HG03378 (cell line): Measurements from ENCODE around the gene FSD2.
"Not testable (repeated sequence)": the region's sequence is repeated elsewhere in the genome, so short reads cannot be mapped to it uniquely, and the experiment has no call there.

Experiments
- ATAC-seq: cut with Tn5 transposase; IDR thresholded peaks from one replicate; pipeline ENCODE4 v1.9.1; 2021; ENCODE audit warnings: mild to moderate bottlenecking, moderate library complexity; ENCODE audit not compliant: unreplicated experiment

The FSD2 gene

GRCh38 chr15:82798531-82799166, 7.2 kb downstream of the FSD2 start:
- ATAC-seq: no peak

GRCh38 chr15:82798104-82798503, 7.8 kb downstream of the FSD2 start:
- ATAC-seq: no peak

- ATAC-seq: no peak
Observed at GRCh38 chr15:82793737-82794136, 12.1 kb downstream of the FSD2 start.

- no peak for ATAC-seq
Observed at GRCh38 chr15:82792068-82792467, 13.8 kb downstream of the FSD2 start.

- ATAC-seq: no peak
Observed at GRCh38 chr15:82790321-82790720, 15.5 kb downstream of the FSD2 start.

GRCh38 chr15:82789491-82789890, 16.4 kb downstream of the FSD2 start:
- no peak for ATAC-seq

- ATAC-seq: no peak
Observed at GRCh38 chr15:82788496-82788895, 17.4 kb downstream of the FSD2 start.

GRCh38 chr15:82781349-82781748, 24.5 kb downstream of the FSD2 start:
- ATAC-seq: no peak

- ATAC-seq: no peak
Observed at GRCh38 chr15:82778755-82779154, 27.1 kb downstream of the FSD2 start.

- no peak for ATAC-seq
Observed at GRCh38 chr15:82774496-82774895, 31.4 kb downstream of the FSD2 start.

GRCh38 chr15:82771789-82772607, 33.9 kb downstream of the FSD2 start:
- no peak for ATAC-seq

- no peak for ATAC-seq
Observed at GRCh38 chr15:82768414-82769054, 37.3 kb downstream of the FSD2 start.

- ATAC-seq: no peak
Observed at GRCh38 chr15:82767163-82767829, 38.6 kb downstream of the FSD2 start.

- not testable (repeated sequence) for ATAC-seq
Observed at GRCh38 chr15:82766201-82766600, 39.7 kb downstream of the FSD2 start.

- no peak for ATAC-seq
Observed at GRCh38 chr15:82764740-82765139, 41.1 kb downstream of the FSD2 start.

GRCh38 chr15:82764117-82764490, 41.8 kb downstream of the FSD2 start:
- ATAC-seq: no peak

- no peak for ATAC-seq
Observed at GRCh38 chr15:82763361-82764116, 42.3 kb downstream of the FSD2 start.

GRCh38 chr15:82751308-82751707, 54.6 kb downstream of the FSD2 start:
- no peak for ATAC-seq

- peak; percentile 37 for ATAC-seq
Observed at GRCh38 chr15:82750831-82751180, 55.1 kb downstream of the FSD2 start.

GRCh38 chr15:82749951-82750830, 55.7 kb downstream of the FSD2 start:
- peak; percentile 75 for ATAC-seq
